ENCODE results near the gene KBTBD6.

KBTBD6 gene

DNA sequence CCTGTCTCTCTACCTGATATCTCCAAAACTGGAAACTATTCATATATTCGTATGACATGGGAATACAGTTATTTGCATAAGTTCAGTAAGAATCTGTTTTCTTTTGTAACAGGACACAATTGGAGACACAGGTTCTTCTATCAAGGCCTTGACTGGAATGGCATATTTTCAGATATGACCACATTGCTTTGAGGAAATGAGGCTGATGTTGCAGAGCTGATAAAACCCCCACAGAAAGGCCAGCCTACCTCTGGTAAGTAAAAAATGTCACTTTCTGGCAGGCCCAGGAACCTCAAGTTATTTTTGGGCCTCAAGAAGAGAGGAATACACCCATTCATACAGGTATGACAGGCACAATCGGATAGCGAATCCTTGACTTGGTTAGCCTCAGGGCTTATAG is 29.5 kb upstream of the KBTBD6 start:
- no peak for TF ChIP-seq CTCF (IDR thresholded peaks at IDR 0.05; ENCODE audit: borderline replicate concordance, control extremely low read depth, extremely low read depth, insufficient read depth, missing control alignments)
- in situ Hi-C loops (cut with MboI; ENCODE audit: low sequenced_read_pairs, unreplicated experiment), result no loop called here
- DNase-seq (ENCODE audit: low spot score), result no peak

GRCh38 chr13:41159174-41159573 is 26.6 kb upstream of the KBTBD6 start:
- in situ Hi-C loops (cut with MboI; ENCODE audit: low sequenced_read_pairs, unreplicated experiment), result no loop called here
- no peak for DNase-seq (ENCODE audit: low spot score)
- no peak for TF ChIP-seq CTCF (IDR thresholded peaks at IDR 0.05; ENCODE audit: borderline replicate concordance, control extremely low read depth, extremely low read depth, insufficient read depth, missing control alignments)

DNA sequence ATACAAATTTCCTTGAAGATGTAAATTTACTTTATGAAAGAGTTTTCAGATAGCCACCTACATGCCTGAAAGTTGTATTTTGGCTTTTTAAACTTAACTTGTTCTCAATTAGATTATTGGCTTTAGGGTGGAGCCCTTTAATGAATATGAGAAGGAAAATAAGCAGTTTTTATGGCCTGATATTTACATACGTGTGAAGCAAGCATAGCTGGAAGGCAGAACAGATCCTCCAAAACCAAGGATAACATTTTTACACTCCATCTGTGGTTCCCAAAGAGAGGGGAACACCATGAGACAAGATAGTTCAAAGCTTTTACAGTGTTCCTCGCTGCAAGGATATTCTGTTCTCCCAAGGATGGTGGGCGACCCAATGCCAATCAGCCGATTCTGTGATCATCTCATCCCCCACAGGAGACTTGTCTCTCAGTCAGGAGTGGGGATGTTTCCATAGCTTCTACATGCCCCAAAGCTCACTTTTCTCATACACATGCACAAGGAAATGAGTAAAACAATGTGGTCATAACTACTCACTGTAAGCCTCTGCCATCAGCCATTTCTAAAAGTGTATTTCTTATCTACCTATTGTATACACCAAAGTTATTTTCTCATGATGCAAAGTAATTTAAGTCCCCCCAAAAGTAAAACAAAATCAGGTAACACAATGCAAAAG is 24.6 kb upstream of the KBTBD6 start:
- in situ Hi-C loops (cut with MboI; ENCODE audit: low sequenced_read_pairs, unreplicated experiment), result no loop called here
- TF ChIP-seq CTCF (IDR thresholded peaks at IDR 0.05; ENCODE audit: borderline replicate concordance, control extremely low read depth, extremely low read depth, insufficient read depth, missing control alignments), result no peak
- no peak for DNase-seq (ENCODE audit: low spot score)

DNA sequence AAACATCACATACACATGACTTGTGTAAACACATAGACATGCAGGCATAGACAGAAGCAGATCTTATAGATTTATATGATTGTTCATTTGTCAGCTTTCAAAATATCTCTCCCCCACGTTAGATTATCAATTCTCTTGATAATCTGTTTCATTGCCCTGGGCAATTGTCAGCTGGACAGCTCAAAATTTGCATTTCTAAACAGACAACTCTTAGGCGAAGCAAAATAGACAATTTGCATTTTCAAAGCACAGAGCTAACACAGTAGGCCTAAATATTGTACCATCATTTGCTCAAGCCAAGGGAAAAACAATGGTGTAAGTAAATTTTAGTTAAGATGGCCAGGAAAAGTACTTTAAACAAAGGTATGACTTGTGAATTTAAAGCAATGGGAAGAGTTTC is 24.0 kb upstream of the KBTBD6 start:
- no peak for DNase-seq (ENCODE audit: low spot score)
- no peak for TF ChIP-seq CTCF (IDR thresholded peaks at IDR 0.05; ENCODE audit: borderline replicate concordance, control extremely low read depth, extremely low read depth, insufficient read depth, missing control alignments)
- in situ Hi-C loops (cut with MboI; ENCODE audit: low sequenced_read_pairs, unreplicated experiment), result no loop called here

GRCh38 chr13:41154042-41154441 is 21.4 kb upstream of the KBTBD6 start:
- no peak for TF ChIP-seq CTCF (IDR thresholded peaks at IDR 0.05; ENCODE audit: borderline replicate concordance, control extremely low read depth, extremely low read depth, insufficient read depth, missing control alignments)
- in situ Hi-C loops (cut with MboI; ENCODE audit: low sequenced_read_pairs, unreplicated experiment), result no loop called here
- no peak for DNase-seq (ENCODE audit: low spot score)

DNA sequence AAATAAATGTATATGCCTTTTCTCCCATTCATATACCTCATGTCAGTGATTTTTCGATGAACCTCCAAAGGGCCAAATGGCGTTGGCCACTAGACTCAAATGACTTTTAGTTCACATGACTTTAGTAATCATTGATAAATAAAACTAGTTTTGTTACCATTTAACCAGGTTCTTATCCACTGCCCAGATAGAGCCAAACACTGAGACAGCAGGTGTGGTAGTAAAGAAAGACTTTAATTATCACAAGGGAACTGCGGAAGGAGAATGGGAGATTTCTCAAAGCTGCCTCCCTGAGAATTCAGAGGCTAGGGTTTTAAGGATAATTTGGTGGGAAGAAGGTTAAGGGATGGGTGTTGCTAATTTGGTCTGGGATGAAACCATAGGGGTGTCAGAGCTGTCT is 19.4 kb upstream of the KBTBD6 start:
- TF ChIP-seq CTCF (IDR thresholded peaks at IDR 0.05; ENCODE audit: borderline replicate concordance, control extremely low read depth, extremely low read depth, insufficient read depth, missing control alignments), result no peak
- DNase-seq (ENCODE audit: low spot score), result no peak
- in situ Hi-C loops (cut with MboI; ENCODE audit: low sequenced_read_pairs, unreplicated experiment), result no loop called here
